ENCODE data around the gene LRRFIP2.
"Not testable (repeated sequence)": the region's sequence is repeated elsewhere in the genome, so short reads cannot be mapped to it uniquely, and the experiment has no call there.

Gene LRRFIP2

DNA sequence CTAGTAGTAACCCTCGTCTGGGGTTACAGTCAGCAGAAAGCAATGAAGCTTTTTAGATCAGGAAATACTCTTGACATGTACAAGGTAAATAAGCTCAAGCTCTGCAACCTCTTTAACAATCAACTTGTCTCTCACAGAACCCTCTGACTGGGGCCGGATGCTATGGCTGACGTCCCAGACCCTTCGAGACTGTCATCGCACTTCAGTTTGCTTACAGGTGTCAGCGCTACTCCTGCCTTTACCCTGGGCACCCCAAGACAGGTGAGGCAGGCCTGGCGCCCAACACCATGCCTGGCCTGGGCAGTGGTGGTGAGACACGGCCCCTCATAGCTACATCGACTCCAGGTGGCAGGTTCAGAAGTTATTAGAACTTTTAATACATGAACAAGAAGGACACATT lies 30.6 kb downstream of the LRRFIP2 start:
- no peak for DNase-seq (ENCODE audit: low read depth in 2 of 2)

DNA sequence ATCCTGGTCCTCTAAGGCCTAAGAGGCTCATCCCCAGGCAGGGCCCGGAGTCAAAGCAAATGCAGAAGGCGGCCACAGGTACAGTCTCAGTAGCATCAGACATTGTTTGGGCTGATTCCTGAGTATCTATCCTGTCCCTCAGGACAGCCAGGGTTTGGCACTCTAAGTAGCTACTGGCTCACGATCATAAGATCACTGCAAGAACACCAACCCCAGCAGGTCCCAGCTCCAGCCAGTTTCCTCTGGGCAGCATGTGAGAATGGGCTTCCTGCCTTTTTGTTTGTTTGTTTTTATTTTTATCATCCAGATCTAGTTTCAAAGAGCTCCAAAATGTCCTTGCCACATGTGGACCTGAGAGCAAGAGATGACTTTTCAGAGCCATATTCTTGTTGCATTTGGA lies 32.7 kb downstream of the LRRFIP2 start:
- DNase-seq (ENCODE audit: low read depth in 2 of 2) = no peak

DNA sequence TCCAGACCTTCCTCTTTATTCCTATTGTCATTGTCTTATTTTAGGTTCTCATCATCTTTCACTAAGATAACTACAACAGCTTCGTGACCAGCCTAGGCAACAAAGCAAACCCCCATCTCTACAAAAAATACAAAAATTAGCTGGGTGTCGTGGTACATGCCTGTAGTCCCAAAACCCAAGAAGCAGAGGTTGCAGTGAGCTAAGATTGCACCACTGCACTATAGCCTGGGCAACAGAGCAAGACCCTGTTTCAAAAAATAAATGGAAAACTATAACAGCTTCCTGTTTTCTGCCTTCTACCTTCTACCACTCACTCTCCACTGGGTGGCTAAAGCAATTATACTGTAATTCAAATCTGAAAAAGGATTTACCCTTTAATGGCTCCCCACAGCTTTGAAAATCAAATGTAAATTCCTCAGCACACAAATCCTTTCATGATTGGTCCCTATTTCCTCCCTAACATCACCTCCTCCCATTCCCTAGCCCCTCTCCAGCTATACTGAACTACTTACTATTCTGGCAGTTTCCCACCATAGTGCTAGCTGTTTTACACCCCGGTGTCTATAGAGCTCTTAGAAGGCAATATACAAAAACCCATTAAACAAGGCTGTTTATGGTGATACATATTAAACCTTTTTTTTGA lies 33.4 kb downstream of the LRRFIP2 start:
- no peak for DNase-seq (ENCODE audit: low read depth in 2 of 2)

DNA sequence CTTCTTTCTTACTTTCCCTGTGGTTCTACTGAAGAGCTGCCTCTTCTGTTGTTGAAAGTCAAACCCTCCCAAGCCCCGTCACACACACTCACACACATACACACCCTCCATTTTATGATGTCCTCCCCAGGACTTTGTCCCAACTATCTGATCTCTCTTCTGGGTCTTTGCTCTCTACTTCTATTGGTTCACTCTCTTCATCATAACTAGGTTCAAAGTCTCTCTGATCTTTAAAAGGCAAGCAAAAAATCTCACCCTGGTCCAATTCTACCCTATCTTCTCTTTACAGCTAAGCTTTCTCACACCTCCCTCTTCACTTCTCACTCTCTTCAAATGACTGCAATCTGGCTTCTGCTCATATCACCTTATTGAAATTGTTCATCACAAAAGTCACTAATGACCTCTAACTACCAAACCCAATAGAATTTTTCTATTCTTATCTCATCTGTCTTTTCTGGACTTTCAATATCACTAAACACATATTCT lies 34.8 kb downstream of the LRRFIP2 start:
- no peak for DNase-seq (ENCODE audit: low read depth in 2 of 2)

GRCh38 chr3:37138816-37139215 lies 35.6 kb downstream of the LRRFIP2 start:
- no peak for DNase-seq (ENCODE audit: low read depth in 2 of 2)

DNA sequence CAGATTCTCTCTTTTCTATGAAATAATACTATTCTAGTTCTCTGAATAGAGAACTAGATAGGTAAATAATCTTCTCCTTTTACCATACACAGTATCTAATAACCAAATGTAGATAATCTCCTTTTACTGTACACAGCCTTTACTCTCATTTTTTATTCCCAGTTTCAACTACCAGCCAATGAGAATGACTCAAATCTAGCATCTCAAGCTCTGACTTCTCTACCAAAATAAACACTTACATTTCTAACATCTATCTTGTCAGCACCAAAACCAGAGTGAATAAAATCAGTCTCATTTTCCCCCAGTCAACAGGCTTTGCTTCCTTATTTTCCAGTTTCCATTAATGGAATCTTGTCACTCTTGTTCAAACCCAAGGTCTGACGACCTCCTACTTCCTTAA lies 36.9 kb downstream of the LRRFIP2 start:
- DNase-seq (ENCODE audit: low read depth in 2 of 2) = no peak

- peak in 1 of 2 experiments; percentile 10 for DNase-seq (ENCODE audit: low read depth in 2 of 2)
These were observed 38.3 kb downstream of the LRRFIP2 start for GRCh38 chr3:37136067-37136466.

- peak; percentile 35 to 36 for DNase-seq (ENCODE audit: low read depth in 2 of 2)
These were observed 38.8 kb downstream of the LRRFIP2 start for GRCh38 chr3:37135561-37135960.

DNA sequence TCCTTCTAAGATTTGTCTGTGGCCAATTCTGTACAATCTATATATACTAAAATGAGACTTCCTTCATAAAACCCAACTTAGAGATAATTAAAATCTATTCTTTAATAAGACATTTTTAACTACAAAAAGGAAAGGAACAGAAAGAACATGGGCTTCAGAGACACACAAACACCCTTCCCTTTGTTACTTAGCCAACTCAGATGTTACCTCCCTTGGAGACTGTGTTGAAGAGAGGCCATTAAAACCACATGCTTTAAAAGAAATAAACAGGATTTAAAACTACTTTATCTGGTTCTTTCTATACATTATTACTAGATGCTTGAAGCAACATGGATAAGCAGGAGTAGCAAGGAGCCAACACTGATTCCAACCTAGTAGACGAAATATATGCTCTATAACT lies 42.0 kb downstream of the LRRFIP2 start:
- no peak for DNase-seq (ENCODE audit: low read depth in 2 of 2)

DNA sequence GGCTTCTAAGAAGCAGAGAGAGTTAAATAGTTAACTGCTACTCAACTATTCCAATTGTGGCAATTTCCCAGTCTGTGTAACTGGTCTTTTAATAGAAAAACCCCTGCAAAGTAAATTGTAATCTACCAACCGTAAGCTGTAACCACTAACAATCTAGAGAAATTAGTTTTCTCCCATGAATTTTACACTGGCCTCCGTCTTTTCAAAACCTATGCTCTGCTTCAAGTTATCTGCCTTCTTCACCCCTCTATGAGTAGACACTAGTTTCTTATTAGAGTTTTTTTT lies 42.6 kb downstream of the LRRFIP2 start:
- no peak for DNase-seq (ENCODE audit: low read depth in 2 of 2)

GRCh38 chr3:37130984-37131859 lies 43.2 kb downstream of the LRRFIP2 start:
- no peak for DNase-seq (ENCODE audit: low read depth in 2 of 2)

DNA sequence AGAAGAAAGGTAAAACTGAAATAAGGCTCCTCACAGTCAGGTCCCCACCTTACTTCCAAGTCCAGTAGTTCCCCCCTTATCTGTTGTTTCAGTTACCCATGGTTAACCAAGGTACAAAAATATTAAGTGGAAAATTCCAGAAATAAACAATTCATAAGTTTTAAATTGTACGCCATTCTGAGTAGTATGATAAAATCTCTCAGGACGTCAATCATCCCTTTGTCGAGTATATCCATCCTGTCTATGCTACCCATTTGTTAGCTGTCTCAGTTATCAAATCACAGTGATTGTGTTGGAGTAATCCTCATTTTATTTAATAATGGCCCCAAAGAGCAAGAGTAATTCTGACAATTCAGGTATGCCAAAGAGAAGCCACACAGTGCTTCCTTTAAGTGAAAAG lies 43.9 kb downstream of the LRRFIP2 start:
- DNase-seq (ENCODE audit: low read depth in 2 of 2) = no peak

- DNase-seq (ENCODE audit: low read depth in 2 of 2) = peak; percentile 86 to 90
These were observed 44.5 kb downstream of the LRRFIP2 start for GRCh38 chr3:37129871-37130270.

GRCh38 chr3:37127340-37127739 lies 47.0 kb downstream of the LRRFIP2 start:
- no peak for DNase-seq (ENCODE audit: low read depth in 2 of 2)

DNA sequence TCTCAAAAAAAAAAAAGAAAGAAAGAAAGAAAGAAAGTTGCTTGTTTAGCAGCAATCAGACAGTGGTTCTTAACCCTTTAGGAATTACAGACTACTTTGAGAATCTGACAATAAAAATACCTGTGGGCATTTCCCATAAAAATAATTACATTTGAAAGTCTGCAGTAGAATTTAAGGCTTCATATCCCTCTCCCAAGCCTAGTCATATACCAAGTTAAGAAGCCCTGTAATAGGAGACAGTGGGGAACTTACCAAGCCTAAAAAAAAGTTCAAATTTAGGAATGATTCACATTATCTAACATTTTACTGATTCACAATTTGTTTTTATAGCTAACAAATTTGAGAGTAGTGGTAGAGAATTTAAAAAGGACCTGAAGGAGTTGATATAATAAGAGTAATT lies 47.5 kb downstream of the LRRFIP2 start:
- no peak for DNase-seq (ENCODE audit: low read depth in 2 of 2)

- DNase-seq (ENCODE audit: low read depth in 2 of 2) = no peak
These were observed 48.9 kb downstream of the LRRFIP2 start for GRCh38 chr3:37125195-37126073.

DNA sequence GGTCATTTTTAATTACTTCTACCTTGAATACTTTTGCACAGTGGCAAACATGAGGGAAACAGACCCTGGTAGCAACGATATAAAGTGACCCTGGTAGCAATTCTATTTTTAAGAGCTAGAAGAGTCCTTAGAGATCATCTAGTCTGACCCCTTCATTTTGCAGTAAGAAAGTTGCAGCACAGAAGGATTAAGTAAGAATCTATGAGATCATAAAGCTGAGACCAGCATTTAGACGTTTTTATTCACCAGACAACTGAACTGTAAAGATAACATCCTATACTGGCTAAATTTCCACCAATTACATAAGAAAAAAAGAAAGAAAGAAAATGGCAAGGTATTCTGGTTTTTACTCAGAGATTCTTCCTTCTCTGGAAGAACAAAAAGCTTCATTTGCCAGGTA lies 49.9 kb downstream of the LRRFIP2 start:
- no peak for DNase-seq (ENCODE audit: low read depth in 2 of 2)

DNA sequence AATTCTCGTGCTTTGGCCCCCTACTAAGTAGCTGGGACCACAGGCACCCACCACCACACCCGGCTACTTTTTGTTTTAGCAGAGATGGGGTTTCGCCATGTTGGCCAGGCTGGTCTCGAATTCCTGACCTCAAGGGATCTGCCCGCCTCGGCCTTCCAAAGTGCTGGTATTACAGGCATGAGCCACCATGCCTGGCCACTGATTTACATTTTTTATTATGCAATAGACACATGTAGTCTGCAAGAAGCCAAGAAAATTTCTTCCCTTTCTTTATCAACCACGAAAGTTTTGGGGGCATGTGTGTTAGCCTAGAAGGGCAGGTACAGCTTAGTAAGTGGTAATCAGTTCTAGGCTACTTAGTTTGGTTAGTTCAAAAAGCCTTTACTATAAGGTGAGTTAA lies 51.1 kb downstream of the LRRFIP2 start:
- DNase-seq (ENCODE audit: low read depth in 2 of 2) = no peak

GRCh38 chr3:37122069-37122468 lies 52.3 kb downstream of the LRRFIP2 start:
- not testable (repeated sequence) for DNase-seq (ENCODE audit: low read depth in 2 of 2)

DNA sequence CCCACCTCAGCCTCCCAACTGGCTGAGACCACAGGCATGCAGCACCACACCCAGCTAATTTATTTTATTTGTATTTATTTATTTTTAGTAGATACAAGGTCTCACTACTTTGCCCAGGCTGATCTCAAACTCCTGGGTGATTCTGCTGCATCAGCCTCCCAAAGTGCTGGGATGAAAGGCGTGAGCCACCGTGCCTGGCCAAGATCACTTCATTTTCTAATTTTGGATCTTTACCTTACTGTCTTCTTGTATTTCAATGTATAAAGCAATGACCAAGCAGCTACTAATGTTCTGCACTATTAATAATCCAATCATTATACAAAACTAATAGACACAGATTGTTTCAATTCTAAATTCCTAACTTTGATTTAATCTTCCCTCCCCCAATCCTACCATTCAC lies 56.2 kb downstream of the LRRFIP2 start:
- no peak for DNase-seq (ENCODE audit: low read depth in 2 of 2)

GRCh38 chr3:37117548-37117947 lies 56.8 kb downstream of the LRRFIP2 start:
- no peak for DNase-seq (ENCODE audit: low read depth in 2 of 2)

- no peak for DNase-seq (ENCODE audit: low read depth in 2 of 2)
These were observed 57.4 kb downstream of the LRRFIP2 start for GRCh38 chr3:37116998-37117397.

Measured in fibroblast of skin of left quadriceps (primary cell).